GM11168 (cell line): Measurements from ENCODE around the gene CDR2L.
"Not testable (repeated sequence)": the region's sequence is repeated elsewhere in the genome, so short reads cannot be mapped to it uniquely, and the experiment has no call there.

ENCODE experiments used
- in situ Hi-C: fragments of 300-500 bp; cut with MboI; formaldehyde crosslinking; loops from one replicate; pipeline ENCODE4 v1.12.0; 2022; ENCODE audit warnings: low sequenced_read_pairs; ENCODE audit not compliant: unreplicated experiment

The CDR2L gene

GRCh38 chr17:74957935-74958740 lies 29.3 kb upstream of the CDR2L start:
- in situ Hi-C loops = no loop called here

DNA sequence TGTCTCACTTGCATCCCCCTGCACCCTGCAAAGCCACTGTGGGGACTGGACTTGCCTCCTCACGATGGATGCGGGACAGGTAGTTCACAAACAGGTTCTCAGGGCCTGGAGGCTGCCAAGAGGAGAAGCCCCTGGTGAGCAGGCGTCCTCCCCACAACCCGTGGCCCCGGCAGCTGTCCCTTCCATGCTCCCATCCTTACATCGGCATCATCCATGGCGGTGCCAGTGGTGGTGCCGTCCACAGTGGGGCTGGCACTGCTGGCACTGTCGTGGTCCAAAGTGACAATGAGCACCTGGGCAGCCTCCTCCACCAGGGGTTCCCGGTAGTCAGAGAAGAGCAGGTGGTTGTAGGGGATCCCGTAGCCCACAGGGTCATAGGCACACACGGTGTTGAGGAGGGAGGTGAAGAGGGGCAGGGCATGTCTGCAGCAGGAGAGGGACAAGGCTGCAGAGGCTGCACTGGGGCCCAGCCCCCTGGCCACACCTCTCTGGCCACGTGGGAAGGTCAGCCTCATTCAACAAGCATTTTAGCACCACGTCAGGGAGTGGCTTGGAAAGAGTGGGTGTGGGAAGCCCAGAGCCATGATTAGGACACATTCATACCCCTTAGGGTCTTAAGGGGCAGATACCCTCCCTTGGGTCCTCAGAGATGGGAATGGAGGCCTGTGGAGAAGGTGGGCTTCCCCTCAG lies 27.5 kb upstream of the CDR2L start:
- in situ Hi-C loops = no loop called here

- in situ Hi-C loops = no loop called here
Measured at GRCh38 chr17:74960570-74961342, 26.7 kb upstream of the CDR2L start.

DNA sequence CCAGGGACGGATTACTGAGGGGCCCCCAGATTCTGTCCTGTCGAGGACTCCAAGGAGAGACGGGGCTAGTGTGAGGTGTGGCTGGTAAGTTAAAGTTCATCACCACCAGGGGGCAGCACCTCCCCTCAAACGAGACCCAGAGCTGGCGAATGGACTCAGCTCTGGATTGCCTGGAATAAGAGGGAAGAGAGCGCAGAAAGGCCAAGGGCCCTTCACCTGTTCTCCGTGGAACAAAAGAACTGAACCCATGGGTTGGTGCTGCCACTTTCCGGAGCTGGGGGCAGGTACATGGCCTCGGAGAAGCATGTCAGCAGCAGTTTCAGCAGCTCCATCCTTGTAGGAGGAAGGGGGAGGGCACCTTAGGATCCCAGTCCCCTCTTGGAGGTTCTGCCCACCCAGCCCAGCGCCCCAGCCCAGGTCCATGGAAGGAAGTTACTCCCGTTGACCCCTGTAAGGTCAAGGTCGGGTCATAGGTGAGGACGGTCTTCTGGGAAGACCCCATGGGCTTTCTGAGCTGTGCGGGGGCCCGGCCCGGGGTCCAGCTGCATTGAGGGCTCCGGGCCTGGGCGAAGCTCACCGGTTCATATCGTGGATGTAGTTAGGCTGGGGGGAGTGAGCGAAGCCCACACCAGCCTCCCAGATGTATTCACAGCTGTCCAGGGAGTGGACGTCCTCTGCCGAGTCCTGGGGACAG lies 25.6 kb upstream of the CDR2L start:
- in situ Hi-C loops = no loop called here

DNA sequence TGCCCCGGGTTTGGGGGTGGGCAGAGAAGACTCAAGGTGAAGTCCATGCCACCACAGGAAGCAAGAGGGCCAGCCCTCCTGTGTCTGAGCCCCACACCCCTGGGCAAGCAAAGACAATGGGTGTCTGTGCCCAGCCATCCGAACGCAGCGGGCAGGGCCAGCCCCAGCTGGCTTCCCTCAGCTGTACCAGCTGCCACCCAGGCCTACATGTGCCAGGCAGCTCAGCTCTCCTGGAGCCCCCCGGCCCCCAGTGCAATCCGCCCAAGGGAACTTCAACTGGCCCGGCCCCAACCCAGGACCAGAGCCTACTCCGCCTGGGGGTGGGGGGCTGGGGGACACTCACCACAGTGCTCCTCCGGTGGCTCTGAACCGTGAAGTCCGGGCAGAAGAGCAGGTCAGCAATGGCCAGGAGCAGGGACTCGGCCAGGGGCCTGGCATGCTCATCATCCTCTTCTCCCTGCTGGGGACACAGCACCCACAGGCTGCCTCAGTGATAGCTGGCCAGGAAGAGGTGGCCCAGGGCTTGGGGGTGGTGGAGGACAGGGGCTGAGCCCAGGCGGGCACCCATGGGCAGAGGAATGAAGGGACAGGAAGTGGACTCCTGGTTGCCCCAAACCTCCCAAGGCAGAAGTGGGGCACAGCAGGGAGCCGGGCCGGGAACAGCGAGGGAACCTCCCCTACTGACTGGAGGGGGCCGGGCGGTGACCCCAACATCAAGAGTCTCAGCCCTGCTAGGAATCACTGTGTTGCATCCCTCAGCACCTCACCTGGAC lies 24.6 kb upstream of the CDR2L start:
- in situ Hi-C loops = no loop called here

DNA sequence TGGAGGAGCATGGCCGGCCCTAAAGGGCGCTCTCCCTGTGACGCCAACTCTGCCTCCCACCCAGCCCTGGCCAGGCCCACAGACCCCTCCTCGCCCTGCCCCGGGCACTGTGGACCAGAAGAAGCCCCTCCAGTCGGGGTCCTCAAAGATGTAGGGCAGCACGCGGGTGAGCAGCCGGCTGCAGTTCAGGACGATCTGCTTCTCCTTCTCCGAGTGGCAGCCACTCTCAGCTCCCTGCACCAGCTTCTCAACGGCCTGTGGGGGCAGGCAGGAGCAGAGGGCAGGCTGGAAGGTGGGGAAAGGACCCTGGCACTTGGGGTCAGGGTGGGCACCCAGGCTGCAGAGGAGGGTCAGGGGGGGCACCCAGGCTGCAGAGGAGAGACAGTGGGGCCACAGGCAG lies 23.8 kb upstream of the CDR2L start:
- in situ Hi-C loops = no loop called here

DNA sequence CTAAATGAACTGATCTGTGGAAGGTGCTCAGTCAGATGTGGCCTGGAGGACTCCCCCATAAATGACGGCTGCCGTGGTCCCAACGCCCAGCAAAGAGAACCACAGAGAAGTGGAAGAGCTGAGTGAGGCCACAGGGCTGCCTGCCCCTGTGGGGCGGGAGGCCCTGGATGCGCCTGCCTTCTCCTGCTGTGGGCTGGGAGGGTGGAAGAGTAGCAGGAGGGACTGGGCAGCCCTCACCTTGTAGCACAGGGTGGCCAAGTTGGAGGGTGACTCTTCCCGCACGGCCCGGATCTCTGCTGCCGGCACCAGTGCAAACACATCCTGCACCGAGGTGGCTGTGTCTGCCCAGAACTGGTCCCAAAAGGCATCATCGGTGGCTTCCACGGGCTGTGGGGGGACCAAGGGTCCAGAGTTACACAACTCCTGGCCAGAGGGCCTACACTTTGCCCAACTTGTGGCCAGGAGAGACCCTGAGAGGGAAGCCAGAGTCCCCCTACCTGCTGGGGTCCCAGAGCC lies 23.1 kb upstream of the CDR2L start:
- in situ Hi-C loops = no loop called here

DNA sequence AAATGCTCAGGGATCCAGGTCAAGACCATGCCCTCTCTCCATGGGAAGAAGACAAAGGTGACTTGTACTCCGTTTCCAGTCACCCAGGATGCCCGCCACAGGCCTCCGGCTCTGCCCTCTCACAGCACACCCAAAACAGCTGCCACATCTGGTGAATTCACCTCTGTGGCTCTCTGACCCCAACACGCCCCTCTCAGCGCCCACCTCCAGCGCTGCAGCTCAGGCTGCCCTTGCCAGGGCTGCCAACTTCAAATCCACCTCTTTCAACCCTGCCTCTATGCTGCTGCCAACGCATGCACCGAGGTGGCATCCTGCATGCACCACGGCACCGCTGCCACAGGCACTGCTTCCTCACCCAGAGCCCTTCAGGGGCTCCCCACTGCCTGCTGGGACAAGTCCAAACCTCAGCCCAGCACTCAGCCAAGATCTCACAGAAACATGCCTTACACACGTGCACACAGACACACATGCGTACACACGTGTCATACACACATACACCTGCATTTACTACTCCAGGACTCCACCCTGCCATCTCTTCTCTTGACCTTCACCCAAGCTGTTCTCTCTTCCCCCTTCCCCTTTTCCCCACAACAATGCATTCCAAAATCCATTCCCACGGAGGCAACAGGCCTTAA lies 22.3 kb upstream of the CDR2L start:
- in situ Hi-C loops = no loop called here

GRCh38 chr17:74968361-74968780 lies 19.1 kb upstream of the CDR2L start:
- in situ Hi-C loops = no loop called here

DNA sequence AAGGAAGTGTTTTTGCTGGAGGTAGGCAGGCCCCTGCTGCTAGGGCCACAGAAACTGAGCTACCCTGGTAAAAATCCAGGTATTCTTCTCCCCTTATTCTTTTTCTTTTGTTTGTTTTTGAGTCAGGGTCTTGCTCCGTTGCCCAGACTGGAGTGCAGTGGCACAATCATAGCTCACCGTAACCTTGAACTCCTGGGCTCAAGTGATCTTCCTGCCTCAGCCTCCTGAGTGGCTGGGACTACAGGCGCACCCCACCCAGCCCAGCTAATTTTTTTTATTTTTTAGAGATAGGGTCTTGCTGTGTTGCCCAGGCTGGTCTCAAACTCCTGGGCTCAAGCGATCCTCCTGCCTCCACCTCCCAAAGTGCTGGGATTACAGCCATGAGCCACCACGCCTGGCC lies 17.9 kb upstream of the CDR2L start:
- in situ Hi-C loops = not testable (repeated sequence)

DNA sequence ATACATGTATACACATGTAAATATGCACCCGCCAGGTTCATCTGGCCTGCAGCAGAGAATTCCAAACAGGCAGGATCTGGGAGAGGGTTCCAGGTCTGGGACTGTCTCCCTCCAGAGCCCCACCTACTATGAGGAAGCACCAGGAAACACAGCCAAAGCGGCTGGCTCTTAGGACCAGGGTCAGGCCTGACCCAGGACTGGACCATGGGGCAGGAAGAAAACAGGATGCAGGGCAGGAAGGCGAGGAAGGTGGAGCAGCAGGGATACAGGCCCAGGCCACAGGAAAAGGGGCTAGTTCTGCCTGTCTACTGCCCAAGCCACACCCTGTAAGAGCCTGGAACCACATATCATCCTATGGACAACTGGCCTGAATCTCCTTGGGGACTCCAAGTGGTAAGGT lies 17.0 kb upstream of the CDR2L start:
- in situ Hi-C loops = no loop called here

DNA sequence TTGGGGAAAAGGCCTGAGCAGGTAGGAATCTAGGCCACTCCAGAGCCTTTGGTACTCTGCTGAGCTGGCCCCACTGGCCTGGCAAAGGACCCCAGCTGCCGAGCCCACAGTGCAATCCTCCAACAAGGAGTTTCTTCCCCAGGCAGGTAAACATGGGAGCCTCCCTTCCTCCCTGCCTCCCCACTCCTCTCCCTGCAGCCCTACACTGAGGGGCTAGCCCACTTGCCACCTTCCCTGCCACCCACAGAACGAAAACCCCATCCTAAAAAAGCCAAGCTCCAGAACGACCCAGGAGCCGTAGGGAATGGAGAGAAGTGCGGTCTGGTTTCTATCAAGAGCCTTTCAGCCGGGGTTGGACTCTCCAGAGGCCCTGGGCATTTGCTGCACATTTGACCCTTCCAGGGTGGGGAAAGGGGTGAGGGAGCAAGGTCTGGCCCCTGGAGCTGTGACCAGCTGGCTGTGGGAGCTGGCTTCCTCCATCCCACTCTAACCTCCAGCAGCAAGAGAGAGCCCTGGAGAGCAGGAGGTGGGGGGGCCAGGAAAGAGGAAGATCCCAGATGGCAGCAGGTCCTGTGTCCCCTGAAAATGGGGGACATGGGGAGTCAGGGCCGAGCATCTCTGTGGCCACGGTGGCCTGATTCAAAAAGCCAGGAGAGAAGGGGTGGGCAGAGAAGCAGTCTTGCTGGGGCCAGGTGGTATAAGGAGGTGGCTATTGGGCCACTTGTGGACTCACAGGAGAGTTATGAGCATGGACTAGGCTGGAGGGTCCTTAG lies 16.2 kb upstream of the CDR2L start:
- in situ Hi-C loops = no loop called here

DNA sequence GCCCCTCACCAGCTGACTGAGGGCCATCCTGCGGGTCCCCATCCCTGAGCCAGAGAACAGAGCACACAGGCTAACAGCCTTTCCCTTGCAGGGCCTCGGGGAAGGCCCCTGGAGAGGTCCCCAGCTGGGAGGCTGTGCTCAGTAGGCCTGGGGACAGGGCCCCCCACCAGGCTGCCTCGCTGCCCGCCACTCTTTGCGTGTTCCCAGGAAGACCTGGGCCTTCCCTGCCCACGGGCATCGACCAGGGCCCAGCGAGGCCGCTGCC lies 15.7 kb upstream of the CDR2L start:
- in situ Hi-C loops = no loop called here

GRCh38 chr17:74972107-74972972 lies 15.1 kb upstream of the CDR2L start, which contains the start of gene HID1:
HID1 (minus strand) TSS chr17:74972759; CDS start chr17:74972656, 103 bp downstream.
- in situ Hi-C loops = no loop called here

DNA sequence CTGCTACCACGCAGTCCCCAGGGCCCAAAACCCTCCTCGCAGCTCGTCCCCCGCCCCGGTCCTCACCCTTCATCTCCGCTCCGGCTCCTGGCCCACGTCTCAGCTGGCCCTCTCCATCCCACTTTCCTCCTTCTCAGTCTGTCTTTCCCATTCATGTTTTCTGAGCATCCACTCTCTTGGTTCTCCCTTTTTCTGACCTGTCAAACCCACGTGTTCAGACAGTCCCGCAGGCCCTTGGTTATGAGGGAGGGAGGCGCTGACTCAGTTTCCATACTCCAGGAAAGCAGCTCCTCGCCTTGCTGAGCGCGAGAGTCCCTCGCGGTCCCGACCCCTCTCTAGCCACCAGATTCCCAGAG lies 14.5 kb upstream of the CDR2L start:
- in situ Hi-C loops = no loop called here

DNA sequence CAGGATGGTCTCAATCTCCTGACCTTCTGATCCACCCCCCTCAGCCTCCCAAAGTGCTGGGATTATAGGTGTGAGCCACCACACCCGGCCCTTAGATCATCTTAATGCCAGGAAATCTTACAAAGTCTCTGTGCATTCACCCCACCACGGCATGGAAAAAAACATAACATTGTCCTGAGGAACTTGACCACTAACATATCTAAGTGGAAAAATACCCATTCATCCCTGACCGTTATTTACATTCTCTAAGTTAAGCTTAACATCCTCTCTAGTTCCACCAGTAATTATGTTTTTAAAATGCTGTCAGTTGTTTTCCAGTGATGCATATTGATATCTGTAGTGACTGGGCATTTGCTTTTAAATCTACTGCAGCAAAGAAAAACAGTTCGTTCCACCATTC lies 11.5 kb upstream of the CDR2L start:
- in situ Hi-C loops = no loop called here

DNA sequence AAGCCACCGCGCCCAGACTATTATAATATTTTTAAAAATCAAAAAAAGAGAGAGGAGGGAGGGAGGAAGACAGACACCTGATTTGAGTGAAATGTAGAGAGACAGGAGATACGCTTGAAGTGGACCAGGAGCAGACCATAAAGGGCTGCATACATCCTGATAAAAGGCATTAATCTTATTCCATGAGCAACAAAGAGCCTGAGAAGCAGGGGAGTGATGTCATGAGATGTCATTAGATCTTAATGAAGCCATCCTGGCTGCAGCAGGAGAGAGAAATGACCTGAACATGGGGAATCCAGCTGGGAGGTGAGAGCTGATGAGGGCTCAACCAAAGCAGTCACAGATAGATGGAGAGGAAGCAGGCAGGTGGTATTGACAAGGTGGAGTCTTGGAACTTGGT lies 9.6 kb upstream of the CDR2L start:
- in situ Hi-C loops = no loop called here

GRCh38 chr17:74978240-74978639 lies 9.2 kb upstream of the CDR2L start:
- in situ Hi-C loops = no loop called here
